ENCODE results near the gene TRRAP. TPM values are rescaled to one million over a fixed set of nuclear protein-coding genes. Genes with fewer than 3 reads are reported as not detected.

Gene TRRAP
- polyA plus RNA-seq, 1 donor from 2014 or later, result 10.2 TPM

DNA sequence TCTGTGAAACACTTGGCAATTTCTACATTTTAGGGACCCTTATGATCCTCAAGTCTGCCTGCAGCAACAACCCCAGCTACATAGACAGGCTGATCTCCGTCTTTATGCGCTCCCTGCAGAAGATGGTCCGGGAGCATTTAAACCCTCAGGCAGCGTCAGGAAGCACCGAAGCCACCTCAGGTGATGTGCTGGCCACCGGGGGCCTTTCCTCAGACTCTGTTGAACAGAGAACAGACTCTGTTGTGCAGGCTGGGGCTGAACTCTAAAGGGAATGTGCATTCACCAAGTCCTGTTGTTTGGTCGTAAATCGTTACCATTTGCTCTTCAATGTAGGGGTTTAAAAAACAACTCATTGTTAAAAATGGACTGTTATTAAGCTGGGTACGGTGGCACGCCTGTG, 86.3 kb downstream of the TRRAP start:
- Mint-ChIP-seq H3K27me3 (no peaks in the 10 kb centered on the region), H3K36me3 (peaks cover 8% of the 10 kb centered on the region)

GRCh38 chr7:98968621-98969020, 90.3 kb downstream of the TRRAP start:
- peaks cover 9% of the 10 kb centered on the region for H3K36me3 Mint-ChIP-seq
- H3K27me3 Mint-ChIP-seq, result no peaks in the 10 kb centered on the region
- H3K4me3 Mint-ChIP-seq, result no peak overlapping the region
- H3K27ac Mint-ChIP-seq, result no peak overlapping the region
- H3K4me1 Mint-ChIP-seq, result no peaks in the 10 kb centered on the region
- H3K9me3 Mint-ChIP-seq, result no peaks in the 10 kb centered on the region

More for the DNA sequence above, 86.3 kb downstream of the TRRAP start:
- H3K4me1 Mint-ChIP-seq, result no peaks in the 10 kb centered on the region
- no peak overlapping the region for H3K4me3 Mint-ChIP-seq
- no peak overlapping the region for H3K27ac Mint-ChIP-seq
- no peaks in the 10 kb centered on the region for H3K9me3 Mint-ChIP-seq

- Mint-ChIP-seq H3K27me3 (no peaks in the 10 kb centered on the region), H3K36me3 (peaks cover 9% of the 10 kb centered on the region), H3K27ac (no peak overlapping the region), H3K4me3 (no peak overlapping the region), H3K4me1 (no peaks in the 10 kb centered on the region), H3K9me3 (no peaks in the 10 kb centered on the region)
Observed at GRCh38 chr7:98969386-98969785, 91.1 kb downstream of the TRRAP start.

GRCh38 chr7:98970016-98970615, 91.8 kb downstream of the TRRAP start:
- Mint-ChIP-seq H3K36me3 (peaks cover 9% of the 10 kb centered on the region), H3K9me3 (no peaks in the 10 kb centered on the region), H3K4me1 (no peaks in the 10 kb centered on the region), H3K4me3 (no peak overlapping the region), H3K27ac (no peak overlapping the region), H3K27me3 (no peaks in the 10 kb centered on the region)

DNA sequence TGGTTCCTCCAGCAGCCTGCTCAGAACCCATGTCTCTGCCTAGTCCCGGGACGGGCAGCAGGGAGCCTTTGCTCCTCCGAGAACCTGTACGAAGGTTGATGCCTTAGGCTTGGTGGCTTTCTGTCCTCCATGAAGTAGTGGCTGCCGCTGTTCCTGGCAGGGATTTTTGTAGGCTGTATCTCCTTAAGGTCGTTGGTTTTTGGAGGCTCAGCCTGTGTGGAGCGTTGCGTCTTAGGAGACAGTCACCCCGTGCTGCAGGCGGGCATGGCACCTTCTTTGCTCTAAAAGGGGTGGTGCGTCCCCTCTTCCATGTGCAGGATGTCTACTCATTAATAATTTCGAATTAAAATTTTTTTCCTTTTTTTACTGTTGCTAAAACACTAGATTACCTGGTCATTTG, 92.5 kb downstream of the TRRAP start:
- Mint-ChIP-seq H3K27ac (peak overlapping the region in 1 of 3 donors; percentile 13), H3K4me3 (no peak overlapping the region), H3K27me3 (no peaks in the 10 kb centered on the region), H3K4me1 (peaks cover 0 to 2% (median 0%) of the 10 kb centered on the region in 3 donors), H3K9me3 (no peaks in the 10 kb centered on the region), H3K36me3 (peaks cover 9% of the 10 kb centered on the region)

- peaks cover 0 to 2% (median 0%) of the 10 kb centered on the region in 3 donors for H3K4me1 Mint-ChIP-seq
- no peaks in the 10 kb centered on the region for H3K27me3 Mint-ChIP-seq
- peaks cover 12% of the 10 kb centered on the region for H3K36me3 Mint-ChIP-seq
- no peaks in the 10 kb centered on the region for H3K9me3 Mint-ChIP-seq
- no peak overlapping the region for H3K4me3 Mint-ChIP-seq
- H3K27ac Mint-ChIP-seq, result peak overlapping the region in 1 of 3 donors; percentile 9
Observed at GRCh38 chr7:98974205-98974604, 95.9 kb downstream of the TRRAP start.

DNA sequence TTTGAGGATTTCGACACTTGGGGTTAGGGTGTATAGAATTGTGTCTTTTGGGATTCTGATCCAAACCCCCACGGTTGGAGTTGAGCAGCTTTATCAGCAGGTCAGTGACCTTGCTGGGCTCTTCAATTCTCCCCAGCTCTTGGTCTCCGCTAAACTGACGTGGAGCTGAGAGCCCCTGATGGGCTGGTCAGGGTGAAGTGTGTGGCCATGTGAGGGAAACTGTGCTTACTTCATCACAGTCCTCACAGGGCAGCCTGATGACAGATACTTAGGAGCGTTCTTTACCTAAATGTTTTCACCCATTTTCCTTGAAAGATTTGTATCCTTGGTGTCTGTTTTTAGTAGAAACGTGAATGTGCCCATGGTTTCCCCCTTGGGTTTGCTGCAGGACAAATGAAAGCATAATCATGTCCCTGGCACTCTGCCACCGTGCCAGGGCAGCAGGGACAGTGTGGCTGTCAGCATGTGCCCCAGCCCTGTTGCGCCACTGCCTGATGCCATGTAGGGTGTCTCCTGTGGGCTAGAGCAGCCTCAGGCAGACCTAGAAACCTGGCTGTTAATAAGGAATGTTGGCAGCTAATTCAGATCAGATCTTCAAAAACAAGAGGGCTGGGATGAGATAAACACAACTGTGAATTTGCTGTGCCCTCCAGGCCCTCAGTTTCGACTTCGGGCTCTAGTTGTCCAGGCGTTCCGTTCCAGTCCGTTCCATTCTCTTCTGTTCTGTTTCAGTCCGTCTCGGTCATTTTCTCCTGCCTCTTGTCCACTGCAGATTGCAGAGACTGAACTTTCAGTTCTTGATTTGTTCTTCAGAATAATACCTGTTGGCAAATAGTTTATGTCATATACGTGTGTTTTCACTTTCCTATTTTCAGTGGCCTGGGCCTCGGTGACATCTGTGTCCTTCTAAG, 96.8 kb downstream of the TRRAP start:
- Mint-ChIP-seq H3K27me3 (no peaks in the 10 kb centered on the region), H3K9me3 (no peaks in the 10 kb centered on the region), H3K36me3 (peaks cover 15% of the 10 kb centered on the region), H3K4me1 (peaks cover 0 to 2% (median 0%) of the 10 kb centered on the region in 3 donors), H3K4me3 (no peak overlapping the region), H3K27ac (no peak overlapping the region)

DNA sequence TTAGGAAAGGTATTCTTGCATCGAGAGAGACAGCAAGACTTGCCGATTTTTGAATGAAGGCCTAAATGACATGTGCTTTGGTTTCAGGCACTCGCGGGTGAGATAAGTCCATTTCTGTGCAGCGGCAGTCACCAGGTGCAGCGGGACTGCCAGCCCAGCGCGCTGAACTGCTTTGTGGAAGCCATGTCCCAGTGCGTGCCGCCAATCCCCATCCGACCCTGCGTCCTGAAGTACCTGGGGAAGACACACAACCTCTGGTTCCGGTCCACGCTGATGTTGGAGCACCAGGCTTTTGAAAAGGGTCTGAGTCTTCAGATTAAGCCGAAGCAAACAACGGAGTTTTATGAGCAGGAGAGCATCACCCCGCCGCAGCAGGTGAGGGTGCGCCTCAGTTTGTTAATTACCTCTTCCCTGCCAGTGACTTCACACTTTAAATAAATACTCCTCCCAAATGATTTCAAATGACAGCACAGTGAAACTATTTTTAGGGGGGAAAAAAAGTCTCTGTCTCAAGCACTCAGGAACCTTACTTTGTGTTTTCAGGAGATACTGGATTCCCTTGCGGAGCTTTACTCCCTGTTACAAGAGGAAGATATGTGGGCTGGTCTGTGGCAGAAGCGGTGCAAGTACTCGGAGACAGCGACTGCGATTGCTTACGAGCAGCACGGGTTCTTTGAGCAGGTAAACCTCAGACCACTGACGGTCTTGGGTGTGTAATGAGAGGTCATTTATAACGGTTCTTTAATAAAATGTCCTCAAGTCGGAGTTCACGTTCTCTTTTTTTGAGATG, 98.3 kb downstream of the TRRAP start:
- Mint-ChIP-seq H3K36me3 (peaks cover 11% of the 10 kb centered on the region), H3K4me1 (peaks cover 0 to 2% (median 0%) of the 10 kb centered on the region in 3 donors), H3K27ac (no peak overlapping the region), H3K9me3 (no peaks in the 10 kb centered on the region), H3K27me3 (no peaks in the 10 kb centered on the region), H3K4me3 (no peak overlapping the region)

GRCh38 chr7:98978672-98979071, 100.3 kb downstream of the TRRAP start:
- peaks cover 7% of the 10 kb centered on the region for H3K36me3 Mint-ChIP-seq
- no peaks in the 10 kb centered on the region for H3K27me3 Mint-ChIP-seq
- no peak overlapping the region for H3K27ac Mint-ChIP-seq
- no peaks in the 10 kb centered on the region for H3K9me3 Mint-ChIP-seq
- peaks cover 0 to 2% (median 0%) of the 10 kb centered on the region in 3 donors for H3K4me1 Mint-ChIP-seq
- H3K4me3 Mint-ChIP-seq, result no peak overlapping the region

DNA sequence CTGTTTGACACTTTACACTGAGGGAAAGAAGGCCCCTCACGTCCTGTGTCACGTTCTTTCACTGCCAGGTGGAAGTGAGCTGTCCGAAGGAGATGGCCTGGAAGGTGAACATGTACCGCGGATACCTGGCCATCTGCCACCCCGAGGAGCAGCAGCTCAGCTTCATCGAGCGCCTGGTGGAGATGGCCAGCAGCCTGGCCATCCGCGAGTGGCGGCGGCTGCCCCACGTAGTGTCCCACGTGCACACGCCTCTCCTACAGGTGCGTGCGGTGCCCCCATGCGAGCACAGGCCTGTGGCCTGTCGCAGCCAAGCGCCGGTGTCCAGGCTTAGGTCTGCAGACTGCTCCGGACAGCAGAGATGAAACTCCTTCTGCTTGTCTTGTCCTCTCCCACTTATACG, 103.4 kb downstream of the TRRAP start:
- Mint-ChIP-seq H3K4me1 (peaks cover 0 to 1% (median 0%) of the 10 kb centered on the region in 3 donors), H3K27ac (no peak overlapping the region), H3K9me3 (peaks cover 0 to 6% (median 3%) of the 10 kb centered on the region in 3 donors), H3K36me3 (peaks cover 11% of the 10 kb centered on the region), H3K27me3 (no peaks in the 10 kb centered on the region), H3K4me3 (no peak overlapping the region)

DNA sequence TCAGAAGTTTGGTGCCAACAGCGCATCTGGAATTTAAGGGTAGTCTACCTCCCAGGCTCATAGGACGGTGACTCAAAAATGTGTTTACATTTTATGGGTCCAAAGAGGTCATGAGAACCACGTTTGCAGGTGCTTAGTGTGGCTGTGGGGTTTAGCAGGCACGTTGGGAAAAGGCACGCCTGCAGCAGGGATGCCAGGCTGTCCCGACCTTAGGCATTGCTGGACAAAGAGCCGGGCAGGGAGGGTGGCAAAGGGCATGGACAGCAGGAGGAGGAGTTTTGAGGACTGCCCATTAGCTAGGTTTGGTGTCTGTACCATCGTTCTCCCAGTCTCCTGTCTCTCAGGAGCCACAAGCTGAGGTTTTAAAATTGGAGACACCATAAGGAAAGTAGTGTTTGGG, 104.4 kb downstream of the TRRAP start:
- Mint-ChIP-seq H3K27ac (no peak overlapping the region), H3K4me3 (no peak overlapping the region), H3K4me1 (peaks cover 0 to 1% (median 0%) of the 10 kb centered on the region in 3 donors), H3K36me3 (peaks cover 13% of the 10 kb centered on the region), H3K27me3 (no peaks in the 10 kb centered on the region), H3K9me3 (peaks cover 0 to 6% (median 3%) of the 10 kb centered on the region in 3 donors)

- H3K4me3 Mint-ChIP-seq, result no peak overlapping the region
- no peaks in the 10 kb centered on the region for H3K27me3 Mint-ChIP-seq
- peak overlapping the region in 1 of 3 donors; percentile 43 for H3K27ac Mint-ChIP-seq
- peaks cover 0 to 1% (median 0%) of the 10 kb centered on the region in 3 donors for H3K4me1 Mint-ChIP-seq
- peaks cover 0 to 6% (median 3%) of the 10 kb centered on the region in 3 donors for H3K9me3 Mint-ChIP-seq
- peaks cover 13% of the 10 kb centered on the region for H3K36me3 Mint-ChIP-seq
Observed at GRCh38 chr7:98984126-98984525, 105.8 kb downstream of the TRRAP start.

GRCh38 chr7:98985406-98985805, 107.1 kb downstream of the TRRAP start:
- no peak overlapping the region for H3K4me3 Mint-ChIP-seq
- no peak overlapping the region for H3K27ac Mint-ChIP-seq
- no peaks in the 10 kb centered on the region for H3K27me3 Mint-ChIP-seq
- H3K9me3 Mint-ChIP-seq, result peaks cover 0 to 6% (median 3%) of the 10 kb centered on the region in 3 donors
- H3K4me1 Mint-ChIP-seq, result peaks cover 0 to 1% (median 0%) of the 10 kb centered on the region in 3 donors
- H3K36me3 Mint-ChIP-seq, result peaks cover 9% of the 10 kb centered on the region

GRCh38 chr7:98985945-98986344, 107.6 kb downstream of the TRRAP start:
- Mint-ChIP-seq H3K36me3 (peaks cover 9% of the 10 kb centered on the region), H3K4me3 (no peak overlapping the region), H3K4me1 (peaks cover 0 to 1% (median 0%) of the 10 kb centered on the region in 3 donors), H3K9me3 (peaks cover 0 to 6% (median 3%) of the 10 kb centered on the region in 3 donors), H3K27me3 (no peaks in the 10 kb centered on the region), H3K27ac (no peak overlapping the region)

GRCh38 chr7:98988641-98989040, 110.3 kb downstream of the TRRAP start:
- no peak overlapping the region for H3K27ac Mint-ChIP-seq

More at GRCh38 chr7:98988641-98989040, 110.3 kb downstream of the TRRAP start:
- Mint-ChIP-seq H3K27me3 (no peaks in the 10 kb centered on the region), H3K36me3 (peaks cover 9% of the 10 kb centered on the region), H3K4me1 (peaks cover 0 to 1% (median 0%) of the 10 kb centered on the region in 3 donors), H3K9me3 (peaks cover 0 to 6% (median 3%) of the 10 kb centered on the region in 3 donors), H3K4me3 (no peak overlapping the region)

Measured in IgD-negative memory B cell (primary cell).